ENCODE data around the gene NPIPB6.
"Not testable (repeated sequence)": the region's sequence is repeated elsewhere in the genome, so short reads cannot be mapped to it uniquely, and the experiment has no call there.

GRCh38 chr16:28377822-28378221 is 14.5 kb upstream of the NPIPB6 start:
- not testable (repeated sequence) for TF ChIP-seq EZH2phosphoT487 (IDR thresholded peaks at IDR 0.05; ENCODE audit: insufficient read depth, low read depth); EZH2 (IDR thresholded peaks at IDR 0.05; ENCODE audit: insufficient read depth, poor library complexity, severe bottlenecking)

All from GM23248 (cell line).